ENCODE data around the gene SLC5A6.
"Not testable (repeated sequence)": the region's sequence is repeated elsewhere in the genome, so short reads cannot be mapped to it uniquely, and the experiment has no call there.

The SLC5A6 gene

GRCh38 chr2:27182346-27182745 is 29.7 kb downstream of the SLC5A6 start:
- no peak for TF ChIP-seq CTCF (conservative IDR thresholded peaks at IDR 0.05)
- no peak overlapping the region for H3K27ac ChIP-seq

- H3K27ac ChIP-seq: no peak overlapping the region
- TF ChIP-seq CTCF (conservative IDR thresholded peaks at IDR 0.05): no peak
Measured at GRCh38 chr2:27179344-27180000, 32.6 kb downstream of the SLC5A6 start.

- TF ChIP-seq CTCF (conservative IDR thresholded peaks at IDR 0.05): no peak
Measured at GRCh38 chr2:27178469-27178868, 33.6 kb downstream of the SLC5A6 start.

GRCh38 chr2:27177441-27178351 is 34.4 kb downstream of the SLC5A6 start:
- no peak overlapping the region for H3K27ac ChIP-seq
- TF ChIP-seq CTCF (conservative IDR thresholded peaks at IDR 0.05): no peak

More at GRCh38 chr2:27178469-27178868, 33.6 kb downstream of the SLC5A6 start:
- no peak overlapping the region for H3K27ac ChIP-seq

GRCh38 chr2:27175781-27176180 is 36.3 kb downstream of the SLC5A6 start:
- H3K27ac ChIP-seq: not testable (repeated sequence)

GRCh38 chr2:27175330-27175729 is 36.7 kb downstream of the SLC5A6 start:
- no peak for TF ChIP-seq CTCF (conservative IDR thresholded peaks at IDR 0.05)
- H3K27ac ChIP-seq: no peak overlapping the region

GRCh38 chr2:27174638-27175037 is 37.4 kb downstream of the SLC5A6 start:
- TF ChIP-seq CTCF (conservative IDR thresholded peaks at IDR 0.05): no peak
- no peak overlapping the region for H3K27ac ChIP-seq
